ENCODE data around the gene RBMS1.

RBMS1 gene

DNA sequence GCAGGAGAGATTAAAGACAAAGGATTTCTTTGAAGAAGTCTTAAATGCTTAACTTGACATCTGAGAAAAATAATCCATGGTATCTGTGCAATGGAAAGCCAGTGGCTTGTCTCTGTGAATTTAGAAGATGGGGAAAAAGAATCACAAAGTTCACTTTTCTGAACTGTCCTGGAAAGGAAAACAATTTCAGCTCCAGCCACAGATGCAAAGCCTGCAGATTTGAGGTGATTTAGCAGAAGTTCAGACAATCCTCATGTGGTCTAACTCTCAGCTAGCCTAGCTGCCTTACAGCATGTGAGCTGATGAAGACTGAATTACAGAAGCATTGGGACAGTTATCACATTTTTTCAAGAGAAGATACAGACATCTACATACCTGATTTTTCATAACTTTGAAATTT lies 166.8 kb downstream of the RBMS1 start:
- no peak for DNase-seq

DNA sequence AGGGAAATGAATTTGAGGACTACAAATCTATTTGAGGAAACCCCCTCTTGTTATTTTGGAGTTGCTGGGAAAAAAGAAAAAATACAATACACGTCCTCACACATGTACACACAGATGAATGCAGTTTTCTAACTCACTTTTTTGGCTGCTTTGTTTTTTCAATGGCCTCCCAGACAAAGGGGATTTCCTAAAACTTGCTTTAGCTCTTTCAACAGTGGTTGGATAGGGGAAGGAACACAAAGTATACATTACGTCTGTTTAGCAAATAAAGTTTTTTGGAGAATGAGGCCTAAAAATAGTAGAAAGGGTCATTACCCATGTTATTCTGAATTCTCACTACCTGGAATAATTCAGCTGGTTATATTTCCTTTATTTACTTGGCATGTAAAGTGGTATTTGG lies 168.2 kb downstream of the RBMS1 start:
- no peak for DNase-seq

DNA sequence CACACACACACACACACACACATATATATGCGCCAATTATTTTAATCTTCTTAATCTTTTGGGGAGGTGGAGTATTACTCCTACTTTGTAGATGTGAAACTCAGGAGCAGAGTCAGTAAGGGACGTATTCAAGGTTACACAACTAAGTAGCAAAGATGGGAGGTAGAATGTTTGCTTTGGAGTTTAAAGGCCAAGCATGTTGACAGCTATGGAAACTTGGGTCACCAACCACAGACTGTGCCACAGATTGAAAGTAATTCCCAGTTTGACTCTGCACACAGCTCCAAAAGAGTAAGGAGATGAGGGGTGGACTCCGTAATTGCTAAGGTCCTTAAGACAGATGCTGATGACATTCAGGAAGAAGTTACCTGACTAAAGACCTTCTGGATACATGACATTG lies 168.7 kb downstream of the RBMS1 start:
- DNase-seq, result no peak

DNA sequence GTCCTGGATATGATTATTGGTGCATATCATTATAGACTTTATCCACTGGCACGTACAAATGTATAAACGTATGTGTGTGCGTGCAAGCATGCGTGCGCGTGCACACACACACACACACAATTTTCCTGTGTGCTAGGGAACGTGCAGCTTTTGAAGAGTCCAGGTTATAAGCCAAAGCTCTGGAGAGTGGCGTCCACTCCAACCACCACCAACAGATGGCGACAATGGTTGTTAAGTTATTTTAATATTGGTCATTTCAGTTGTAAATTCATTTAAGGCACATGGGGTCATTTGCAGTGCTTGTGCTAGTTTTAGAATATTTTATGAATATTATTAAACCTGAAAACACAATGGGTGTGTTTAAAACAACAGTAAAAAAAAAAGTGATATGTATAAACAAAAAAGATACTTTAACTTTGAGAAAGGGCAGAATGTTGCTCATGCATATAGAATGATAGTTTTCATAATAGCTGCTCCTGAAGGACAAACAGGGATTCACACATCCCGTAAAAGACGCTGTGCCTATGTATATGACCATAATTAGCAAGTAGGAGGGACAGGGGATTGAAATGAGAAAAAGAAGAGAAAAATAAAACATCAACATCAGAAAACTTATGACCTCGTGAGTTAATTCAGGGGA lies 169.3 kb downstream of the RBMS1 start:
- DNase-seq, result peak; percentile 9

DNA sequence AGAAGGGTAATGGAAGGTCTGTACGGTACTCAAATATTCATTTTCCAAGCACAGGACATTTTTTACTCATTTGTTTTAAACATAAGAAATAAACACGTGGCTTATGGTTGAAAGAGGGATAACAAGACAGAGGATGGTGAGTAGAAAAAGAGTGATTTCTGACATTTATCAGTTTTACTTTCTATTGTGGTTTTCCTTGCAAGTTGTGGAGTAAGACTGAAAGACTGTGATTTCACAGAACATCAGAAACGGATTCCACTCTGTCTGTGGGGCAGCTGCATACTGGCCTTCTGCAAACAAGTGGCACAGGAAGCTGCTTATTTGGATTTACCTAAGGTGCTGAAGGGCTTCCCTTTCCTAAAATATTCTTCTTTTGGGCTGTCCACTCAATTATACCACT lies 171.3 kb downstream of the RBMS1 start:
- no peak for DNase-seq

DNA sequence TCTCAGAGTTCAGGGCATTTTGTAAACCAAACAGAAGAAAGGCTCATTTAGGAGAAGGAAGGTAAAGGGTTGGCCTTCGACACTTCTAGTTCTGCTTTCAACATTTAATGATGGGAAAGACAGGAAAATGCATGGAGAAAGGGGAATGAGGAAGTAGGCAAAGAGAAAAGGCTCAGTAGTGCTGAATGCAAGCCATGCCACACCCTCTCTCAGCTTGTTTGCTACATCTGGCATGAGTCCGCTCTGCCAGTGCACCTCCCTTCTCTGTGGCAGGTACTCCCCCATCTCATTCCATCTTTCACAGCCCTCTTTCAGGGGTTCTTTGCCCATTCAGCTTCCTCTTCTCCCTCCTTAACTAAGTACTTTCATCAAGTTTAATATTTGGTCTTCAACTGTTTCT lies 172.6 kb downstream of the RBMS1 start:
- DNase-seq, result no peak

DNA sequence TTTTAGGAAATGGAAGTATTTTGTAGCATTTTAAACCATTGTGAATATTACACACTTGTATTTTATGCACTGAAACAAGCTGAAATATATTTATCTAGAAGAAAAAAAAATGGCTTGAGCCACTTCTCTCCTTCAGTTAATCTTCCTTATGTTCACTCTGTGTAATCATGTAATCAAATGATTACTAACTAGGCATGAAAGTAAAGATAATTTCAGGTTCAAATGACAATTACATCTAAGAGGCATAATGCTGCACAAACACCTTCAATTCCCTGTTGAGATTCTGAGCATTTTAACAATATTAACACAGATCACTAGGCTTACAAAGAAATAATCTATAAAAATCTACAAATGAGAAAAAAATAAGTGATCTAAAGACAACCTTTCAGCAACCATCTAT lies 173.9 kb downstream of the RBMS1 start:
- no peak for DNase-seq

DNA sequence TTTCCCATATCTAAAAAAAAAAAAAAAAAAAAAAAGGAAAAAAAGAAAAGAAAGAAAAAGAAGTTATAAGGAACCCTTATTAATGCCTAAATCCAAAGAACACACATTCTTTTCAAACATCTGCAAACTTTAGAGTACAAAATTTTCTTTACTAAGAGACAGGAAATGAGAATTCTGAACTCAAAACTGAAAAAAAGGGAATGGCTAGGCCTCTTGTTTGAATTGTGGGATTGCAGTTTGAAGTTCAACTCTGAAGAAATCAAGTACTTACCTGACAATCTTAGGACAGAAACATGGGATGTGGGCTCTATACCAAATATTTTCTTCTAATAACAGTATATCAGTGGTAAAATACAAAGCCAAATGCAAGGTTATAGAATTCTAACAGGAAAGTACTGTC lies 175.4 kb downstream of the RBMS1 start:
- DNase-seq, result no peak

DNA sequence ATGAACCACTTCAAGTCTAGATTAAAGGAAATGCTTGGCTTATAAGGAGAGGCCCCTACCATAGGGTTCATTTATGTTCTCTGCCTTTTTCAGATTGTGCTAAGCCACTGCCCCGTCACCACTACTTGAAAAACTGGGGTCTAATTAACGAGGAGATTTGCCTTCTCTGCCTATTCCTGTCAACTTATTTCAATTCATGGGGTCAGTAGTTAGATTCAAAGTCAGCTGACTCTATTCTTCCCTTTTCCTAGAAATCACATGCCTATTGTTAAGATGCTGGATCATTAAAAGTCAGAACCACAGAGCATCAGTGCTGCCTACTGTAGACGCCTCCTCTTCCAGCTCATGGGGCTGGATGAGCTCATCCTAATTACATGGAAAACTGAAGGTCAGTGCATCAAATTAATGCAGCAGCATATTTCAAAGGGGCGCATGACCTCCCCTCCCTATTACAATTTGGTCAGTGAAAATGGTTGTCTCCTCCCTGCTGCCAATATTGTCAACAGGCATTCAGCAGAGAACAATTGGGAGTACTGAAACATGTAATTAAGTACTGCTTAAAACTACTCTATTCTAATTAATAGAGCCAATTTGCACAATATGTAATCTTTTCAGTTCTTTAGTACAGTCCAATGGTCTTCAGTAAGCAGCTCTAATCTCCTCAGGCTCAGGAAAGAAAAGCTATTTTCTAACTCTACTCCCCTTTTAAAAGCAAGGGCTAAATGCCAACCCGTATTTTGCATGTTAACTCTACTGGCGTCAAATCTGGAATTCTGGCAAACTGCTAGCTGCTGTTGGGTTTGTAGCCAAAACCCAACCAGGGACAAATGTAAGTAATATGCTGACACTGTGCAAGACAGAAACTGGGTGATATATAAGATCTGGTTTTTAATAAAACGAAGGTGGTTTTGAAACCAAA lies 176.2 kb downstream of the RBMS1 start:
- no peak for DNase-seq

DNA sequence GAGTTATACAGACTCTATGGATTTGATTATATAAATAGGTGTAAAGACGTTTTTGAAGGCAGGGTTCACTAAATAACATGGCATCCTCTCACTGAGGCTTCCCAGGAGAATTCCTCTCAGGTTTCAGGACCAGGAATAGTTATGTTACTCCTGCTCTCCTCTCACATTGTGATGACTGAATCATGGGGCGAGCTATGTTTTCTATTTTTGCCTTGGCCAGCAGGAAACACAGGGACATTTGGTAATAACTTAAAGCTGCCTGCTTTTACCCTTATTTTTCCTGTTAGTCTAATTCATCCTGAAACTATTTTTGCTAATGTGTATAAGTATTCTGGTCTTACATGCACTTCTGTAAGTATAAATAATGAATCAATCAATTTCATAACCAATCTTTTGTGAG lies 178.3 kb downstream of the RBMS1 start:
- no peak for DNase-seq

DNA sequence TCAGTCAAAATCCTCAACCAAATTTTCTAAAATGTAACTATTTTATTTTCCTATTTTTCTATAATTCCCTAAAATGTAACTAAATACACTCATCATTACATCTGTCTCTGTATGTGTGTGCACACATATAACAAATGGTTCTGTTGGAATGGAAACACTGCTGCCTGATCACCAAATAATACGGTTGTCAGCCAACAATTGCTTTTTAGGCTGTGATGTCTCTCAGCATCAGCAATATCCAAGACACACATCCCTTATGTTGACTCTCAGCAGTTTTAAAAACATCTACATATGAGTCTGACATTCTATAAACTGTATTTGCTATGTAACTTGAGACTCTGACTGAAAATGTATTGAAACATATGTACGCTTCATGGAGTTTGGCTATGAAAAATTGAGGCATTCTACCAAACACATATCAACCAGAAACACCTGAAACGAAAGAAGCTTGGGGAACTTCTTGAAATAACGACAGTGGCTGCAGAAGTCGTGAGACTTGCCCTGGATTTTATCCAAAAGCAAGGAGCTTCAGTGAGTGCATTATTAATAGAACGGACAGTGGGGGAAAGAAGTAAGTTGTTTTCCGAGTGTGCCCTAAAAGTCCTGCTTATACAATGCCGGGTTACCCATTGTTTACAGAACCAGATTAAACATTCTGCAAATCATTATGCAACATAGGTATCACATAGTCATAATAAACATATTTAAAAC lies 183.3 kb downstream of the RBMS1 start:
- no peak for DNase-seq

DNA sequence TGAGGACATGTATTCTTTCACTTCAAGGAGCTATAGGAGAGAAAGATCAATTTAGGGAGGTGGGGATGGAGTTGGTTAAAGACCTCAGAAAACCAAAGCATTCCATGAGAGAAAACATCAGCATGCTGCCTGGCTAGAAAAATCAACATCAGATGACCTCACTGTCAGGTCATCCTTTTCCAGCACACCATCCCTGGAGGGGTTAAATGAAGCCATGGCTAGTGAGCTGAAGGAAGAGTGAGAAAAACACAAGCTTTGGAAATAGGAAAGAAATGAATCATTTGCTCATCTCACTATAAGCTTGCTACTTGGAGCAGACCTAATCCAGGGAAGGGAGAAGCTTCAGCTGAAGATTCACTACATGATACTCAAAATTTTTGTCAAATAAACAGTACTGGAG lies 184.0 kb downstream of the RBMS1 start:
- DNase-seq, result no peak

DNA sequence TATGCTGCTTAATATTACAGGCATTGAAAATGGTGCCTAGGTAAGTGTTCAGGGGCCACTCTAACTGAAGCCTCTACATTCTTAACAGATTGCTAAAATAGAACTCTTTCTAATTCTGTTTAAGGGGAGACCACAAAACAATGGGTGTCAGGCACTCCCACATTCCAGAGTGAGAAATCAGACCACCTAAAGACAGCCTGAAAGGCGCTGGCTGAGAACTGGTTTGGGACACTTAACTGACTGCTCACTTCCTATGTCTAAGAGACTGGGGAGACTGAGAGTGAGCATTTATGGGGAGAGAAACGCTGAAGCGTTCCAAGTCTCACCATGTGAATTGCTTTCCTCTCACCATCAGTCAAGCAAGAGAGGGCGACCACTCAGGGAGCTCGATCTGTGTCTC lies 184.7 kb downstream of the RBMS1 start:
- DNase-seq, result no peak

DNA sequence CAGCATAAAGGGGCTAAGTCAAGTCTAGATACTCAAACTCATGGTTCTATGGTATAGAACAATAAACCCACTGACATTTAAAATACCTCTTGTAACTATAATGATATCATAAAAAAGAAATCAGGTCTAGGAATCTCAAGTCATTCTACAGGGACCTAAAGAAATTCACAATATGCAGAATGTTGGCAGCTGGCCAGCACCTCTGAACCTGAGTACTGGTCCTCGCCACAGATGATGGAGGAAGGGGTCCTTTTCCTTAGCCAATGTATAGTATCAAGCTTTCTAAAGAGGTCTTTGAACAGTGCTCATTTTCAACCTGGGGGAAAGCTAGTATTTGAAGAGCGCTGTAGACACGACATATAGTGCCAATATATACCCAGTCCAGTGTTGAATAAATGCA lies 185.1 kb downstream of the RBMS1 start:
- no peak for DNase-seq

DNA sequence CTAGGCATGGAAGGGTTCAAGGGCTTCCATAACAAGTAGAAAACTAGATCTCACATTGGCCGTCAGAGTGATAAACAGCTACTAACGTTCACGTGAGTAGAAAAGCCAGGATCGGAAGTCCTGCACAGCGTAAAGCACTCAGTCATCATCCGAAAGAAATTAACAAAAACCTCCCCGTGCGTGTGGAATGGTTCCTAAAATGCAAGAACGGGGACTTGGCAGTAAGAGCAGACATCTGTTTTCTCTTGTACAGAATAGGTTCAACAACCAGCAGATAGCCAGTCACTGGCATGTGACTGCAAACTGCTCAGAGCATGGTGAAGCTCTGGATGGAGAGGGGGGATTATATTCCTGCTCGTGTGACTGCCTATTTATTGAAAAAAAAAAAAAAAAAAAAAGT lies 186.6 kb downstream of the RBMS1 start:
- no peak for DNase-seq

DNA sequence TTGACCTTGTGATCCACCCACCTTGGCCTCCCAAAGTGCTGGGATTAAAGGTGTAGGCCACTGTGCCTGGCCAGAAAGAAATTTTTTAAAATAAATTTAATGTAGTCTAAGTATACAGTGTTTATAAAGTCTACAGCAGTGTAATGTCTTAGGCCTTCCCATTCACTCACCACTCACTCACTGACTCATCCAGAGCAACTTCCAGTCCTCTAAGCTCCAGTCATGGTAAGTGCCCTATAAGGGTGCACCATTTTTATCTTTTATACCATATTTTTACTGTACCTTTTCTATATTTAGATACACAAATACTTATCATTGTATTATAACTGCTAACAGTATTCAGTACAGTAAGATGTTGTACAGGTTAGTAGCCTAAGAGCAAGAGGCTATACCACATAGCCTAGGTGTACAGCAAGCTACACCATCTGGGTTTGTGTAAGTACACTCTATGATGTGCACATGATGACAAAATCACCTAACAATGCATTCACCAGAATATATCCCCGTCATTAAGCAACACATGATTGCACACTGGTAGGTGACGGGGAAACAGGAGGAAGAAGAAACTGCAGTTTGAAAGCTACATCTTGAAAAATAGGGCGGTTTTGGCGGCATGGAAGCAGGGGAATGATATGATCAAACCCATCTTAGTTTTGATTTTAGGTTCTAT lies 188.4 kb downstream of the RBMS1 start:
- no peak for DNase-seq

DNA sequence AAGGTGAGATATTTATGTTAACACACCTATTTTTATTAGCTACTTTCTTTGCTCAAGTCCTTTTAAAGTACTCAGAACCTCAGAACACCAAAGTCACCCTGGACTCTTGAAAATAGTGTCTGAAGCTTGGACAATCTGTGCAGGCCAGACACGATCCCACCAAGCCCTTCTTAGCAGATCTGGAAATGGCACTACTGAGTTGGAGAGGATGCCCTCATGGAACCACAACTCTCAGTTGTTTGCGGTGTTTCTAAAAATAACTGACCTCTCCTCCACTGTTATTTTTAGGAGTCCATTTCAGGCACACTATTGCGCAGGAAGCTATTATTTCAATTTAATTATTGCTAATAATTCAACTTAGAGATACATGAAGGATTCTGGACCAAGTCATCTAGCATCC lies 190.1 kb downstream of the RBMS1 start:
- no peak for DNase-seq

DNA sequence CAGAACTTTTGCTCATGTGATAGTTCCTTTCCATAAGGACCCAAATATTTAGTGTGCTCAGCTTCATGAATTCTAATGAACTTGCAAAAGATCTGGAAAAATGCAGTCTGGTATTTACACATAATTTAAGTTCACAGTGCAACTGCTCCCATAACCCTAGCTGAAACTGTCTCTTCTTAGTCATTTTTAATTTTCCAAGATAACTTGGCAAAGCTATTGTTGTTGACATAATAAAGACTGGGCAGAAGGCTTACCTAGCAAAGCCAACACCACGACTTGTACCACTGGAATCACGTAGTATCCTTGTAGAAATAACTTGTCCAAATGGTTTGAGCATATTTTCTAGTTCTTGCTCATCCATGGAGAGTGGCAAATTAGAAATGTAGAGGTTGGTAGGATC lies 190.5 kb downstream of the RBMS1 start:
- no peak for DNase-seq

DNA sequence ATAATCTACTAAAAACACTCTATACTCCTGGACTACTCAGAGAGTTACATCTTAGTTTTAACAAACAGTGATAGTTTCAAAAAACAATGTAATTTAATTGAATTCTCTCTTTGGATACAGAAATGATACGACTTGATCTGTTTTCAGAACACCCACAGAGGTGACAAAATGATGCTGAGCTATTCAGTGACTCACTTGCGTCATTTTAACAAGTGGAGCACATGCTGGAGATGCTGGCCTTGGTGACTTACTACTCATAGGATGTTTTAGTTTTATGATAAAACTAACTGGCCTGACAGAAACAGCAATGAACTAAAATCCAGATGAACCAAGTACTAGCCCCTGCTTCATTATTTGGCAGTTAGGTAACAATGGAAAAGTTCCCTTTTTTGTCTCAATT lies 192.2 kb downstream of the RBMS1 start:
- no peak for DNase-seq

DNA sequence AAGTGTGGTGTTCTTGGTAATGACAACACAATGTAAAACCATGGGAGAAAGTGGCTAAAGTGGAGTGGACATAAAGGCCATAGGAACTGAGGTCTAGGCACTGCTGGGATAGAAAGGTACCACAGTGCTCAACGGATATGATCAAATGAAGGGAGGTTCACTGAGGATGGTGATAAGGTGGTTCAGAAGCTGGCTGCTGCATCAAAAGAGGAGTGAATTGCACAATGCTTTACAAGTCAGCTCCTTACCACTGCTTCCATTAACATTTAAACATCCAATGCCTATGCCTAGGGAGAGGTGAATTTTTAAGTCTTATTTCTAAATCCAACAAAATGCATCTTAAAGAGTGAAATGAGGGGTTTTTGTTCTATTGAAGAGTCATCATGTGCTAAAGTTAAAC lies 193.4 kb downstream of the RBMS1 start:
- DNase-seq, result no peak

DNA sequence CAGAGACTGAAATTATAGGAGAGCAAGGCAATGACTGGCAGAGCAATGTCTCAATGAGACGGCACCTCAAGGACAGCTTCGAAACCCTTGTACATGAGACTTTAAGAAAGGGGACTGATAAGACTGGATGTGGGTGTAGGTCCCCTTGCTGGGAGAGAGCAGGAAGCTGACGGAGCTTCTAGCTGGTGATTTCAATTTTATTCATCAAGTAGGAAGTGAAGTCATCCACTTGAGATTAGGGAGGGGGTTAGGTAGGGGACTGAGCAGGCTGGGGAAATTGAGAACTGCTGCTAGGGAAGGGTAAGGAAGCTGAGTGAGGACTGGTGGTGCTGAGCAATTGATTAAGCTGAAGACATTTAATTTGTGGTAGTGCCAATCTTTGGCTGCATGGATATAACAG lies 194.1 kb downstream of the RBMS1 start:
- no peak for DNase-seq

DNA sequence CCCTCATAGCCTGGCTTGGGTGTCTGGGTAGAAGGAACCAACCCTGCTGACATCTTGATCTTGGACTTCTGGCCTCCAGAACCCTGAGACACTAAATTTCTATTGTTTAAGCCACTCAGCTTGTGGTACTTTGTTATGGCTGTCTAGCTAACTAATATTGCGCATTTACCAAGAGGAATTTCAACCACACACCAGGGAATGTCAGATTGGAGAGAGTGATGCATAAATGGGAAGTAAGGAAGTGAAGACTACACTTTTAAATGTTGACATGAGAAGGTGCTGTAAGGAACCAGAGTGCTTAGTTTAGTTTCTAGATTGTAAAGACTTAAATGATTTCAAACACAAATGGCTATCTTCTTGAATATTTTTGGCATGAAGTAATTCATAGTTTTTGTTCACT lies 194.6 kb downstream of the RBMS1 start:
- DNase-seq, result no peak

DNA sequence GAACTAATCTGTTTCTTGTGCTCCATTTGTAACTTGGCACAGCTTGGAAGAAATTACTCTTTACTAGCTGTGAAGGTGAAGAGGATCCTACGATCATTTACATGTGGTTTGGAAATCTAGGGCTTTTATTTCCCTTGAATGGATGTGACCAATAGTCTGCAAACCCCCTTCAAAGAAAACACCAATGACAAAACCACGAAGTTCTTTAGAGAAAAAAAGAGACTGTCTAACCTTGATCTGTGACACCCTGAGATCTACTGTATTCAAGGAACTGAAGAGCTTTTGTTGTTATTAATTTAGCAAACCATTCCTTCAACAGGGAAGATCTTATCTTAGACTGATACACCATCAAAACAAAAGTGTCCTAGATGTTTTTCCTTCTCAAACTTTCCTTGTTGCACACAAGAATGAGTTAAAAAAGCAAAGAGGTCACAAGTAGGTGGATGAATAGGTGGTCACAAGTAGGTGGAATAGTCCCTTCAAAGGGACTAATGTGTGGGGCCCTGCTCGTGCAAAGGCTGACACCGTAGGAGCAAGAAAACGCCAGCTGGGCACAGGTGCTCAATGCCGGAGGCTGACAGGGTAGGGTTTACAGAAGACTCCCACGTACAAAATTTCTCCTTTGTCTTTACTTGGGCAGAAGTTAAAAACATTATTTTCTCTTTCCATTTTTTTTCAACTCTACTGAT lies 197.9 kb downstream of the RBMS1 start:
- DNase-seq, result no peak
